Fibroblast of skin of scalp (primary cell): ENCODE measurements around the gene TMEM167A.
"Not testable (repeated sequence)": the region's sequence is repeated elsewhere in the genome, so short reads cannot be mapped to it uniquely, and the experiment has no call there.

Source experiments
- DNase-seq: peaks from one replicate; pipeline ENCODE4 v3.0.0-alpha.2; 2013

Gene TMEM167A

DNA sequence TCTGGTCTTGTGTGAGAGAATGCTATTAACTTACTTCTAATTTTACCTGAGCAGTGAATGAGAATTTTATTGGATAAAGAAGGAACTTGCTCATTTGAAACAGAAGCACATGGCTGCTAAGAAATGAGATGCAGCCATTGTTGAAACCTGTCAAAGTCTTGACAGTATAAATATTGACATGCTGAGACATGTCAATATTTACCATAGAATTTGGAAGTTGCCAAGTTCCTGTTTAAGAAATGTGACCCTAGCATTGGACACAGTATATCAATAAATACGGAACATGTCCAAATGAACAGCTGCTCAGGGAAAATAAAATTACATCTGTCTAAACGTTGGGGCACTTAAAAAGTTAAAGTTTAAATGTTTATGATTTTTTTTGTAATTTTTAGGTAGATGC is 7.9 kb upstream of the TMEM167A start:
- DNase-seq: no peak

DNA sequence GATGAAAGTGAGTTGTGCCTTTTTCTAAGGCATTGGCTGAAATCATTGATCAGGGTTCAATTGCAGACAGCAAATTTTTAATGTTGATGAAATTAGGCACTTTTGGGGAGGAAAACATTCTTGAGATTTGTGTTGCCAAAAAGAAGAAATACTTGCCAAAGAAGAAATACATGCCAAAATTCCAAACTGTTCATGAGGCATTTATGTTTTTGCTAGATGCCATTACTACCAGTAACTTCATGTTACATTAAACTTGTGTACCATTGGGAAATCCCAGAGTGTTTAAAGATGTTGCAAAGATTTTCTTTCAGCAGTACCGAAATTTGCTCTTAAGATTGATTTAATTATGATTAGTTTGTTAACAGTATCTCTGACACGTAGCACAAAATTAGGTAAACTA is 7.1 kb upstream of the TMEM167A start:
- DNase-seq: no peak

DNA sequence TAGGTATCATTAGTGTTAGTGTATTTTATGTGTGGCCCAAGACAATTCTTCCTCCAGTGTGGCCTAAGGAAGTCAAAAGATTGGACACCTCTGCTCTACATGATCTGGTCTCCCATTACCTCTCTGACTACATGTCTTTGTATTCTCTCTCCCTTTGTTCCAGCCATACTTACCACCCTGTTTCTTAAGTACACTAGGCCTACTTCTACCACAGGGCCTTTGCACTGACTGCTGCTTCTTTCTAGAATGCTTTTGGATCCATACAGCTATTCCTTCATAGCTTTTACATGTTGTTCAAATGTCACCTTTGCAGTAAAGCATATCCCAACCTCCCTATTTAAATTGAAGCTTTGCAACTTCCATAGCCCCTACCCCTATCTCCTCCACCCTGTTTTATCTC is 5.6 kb upstream of the TMEM167A start:
- DNase-seq: no peak

DNA sequence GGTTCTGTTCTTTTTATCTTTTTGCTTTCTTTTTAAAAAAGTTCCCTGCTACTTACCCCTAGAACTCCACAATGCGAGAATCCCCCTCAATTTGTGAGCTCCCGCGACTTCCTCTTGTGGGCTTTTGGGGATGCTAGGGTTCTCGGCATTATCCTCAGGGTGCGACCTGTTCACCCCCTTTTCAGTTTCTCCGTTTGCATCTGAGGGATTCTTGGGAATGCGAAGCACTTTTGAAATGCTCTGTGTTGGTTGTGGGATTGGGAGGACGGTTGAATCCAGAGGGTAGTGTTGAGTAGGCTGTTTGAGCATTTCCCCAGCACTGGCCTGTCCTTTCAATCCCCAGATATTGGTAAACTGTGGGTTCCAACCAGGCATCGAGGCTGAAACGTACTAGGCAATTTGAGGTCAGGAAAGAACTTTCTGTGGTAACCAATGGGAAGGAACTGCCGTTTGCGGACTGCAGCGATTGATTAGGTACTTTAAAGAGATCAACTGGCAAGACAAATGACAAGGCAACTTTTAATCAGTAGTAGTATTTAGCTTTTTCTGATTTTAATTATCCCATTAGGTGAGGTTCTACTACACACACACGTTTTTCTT is 568 bp upstream of the TMEM167A start:
- peak; percentile 30 for DNase-seq

DNA sequence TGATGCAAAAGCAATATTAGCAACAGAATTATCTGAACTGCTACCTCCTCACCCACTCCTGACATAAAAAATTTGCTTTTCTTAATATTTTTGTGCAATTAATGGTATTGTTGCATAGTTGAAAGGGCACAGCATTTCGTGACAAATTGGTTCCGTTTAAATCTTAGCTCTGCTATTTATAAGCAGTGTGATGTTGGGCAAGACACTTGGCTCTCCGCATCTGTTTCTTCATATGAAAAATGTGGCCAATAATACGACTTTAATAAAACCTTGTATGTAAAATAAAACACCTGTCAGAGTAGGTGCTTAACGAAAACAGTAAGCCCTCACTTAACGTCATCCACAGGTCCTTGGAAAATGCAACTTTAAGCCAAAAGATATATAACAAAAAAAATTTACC is 4.2 kb downstream of the TMEM167A start:
- DNase-seq: no peak

DNA sequence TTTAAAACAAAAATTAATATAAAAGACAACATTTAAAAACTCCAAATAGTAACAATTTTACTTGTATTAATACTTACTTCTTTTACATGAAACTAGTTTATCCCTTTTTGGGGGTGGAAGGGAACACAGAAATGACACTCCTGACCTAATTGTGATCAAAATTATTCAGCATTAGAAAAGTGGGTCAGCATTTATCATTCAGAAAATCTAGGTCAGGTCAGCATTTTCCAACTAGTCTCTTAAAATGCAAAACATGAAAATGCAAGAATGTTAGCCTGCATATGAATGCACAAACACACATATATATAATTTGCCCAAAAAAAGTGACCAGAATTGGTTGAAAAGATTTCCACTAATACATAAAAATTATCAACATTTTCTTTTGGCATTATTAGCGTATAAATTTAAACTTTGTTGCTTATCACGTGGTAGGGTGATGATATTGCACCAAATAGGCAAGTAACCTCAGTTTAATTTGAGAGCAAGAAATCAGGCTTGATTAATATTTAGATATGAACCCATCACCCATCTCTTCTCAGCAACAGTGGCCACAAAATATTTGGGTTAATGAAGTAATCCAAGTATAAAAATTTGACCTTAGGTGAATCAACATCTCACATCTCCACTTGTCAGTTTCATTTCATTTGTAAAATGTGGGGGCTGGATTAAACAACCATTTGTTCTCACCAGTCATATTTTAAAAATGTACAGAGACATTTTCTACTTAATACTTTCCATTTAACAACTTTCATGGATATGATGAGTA is 5.7 kb downstream of the TMEM167A start:
- DNase-seq: no peak

DNA sequence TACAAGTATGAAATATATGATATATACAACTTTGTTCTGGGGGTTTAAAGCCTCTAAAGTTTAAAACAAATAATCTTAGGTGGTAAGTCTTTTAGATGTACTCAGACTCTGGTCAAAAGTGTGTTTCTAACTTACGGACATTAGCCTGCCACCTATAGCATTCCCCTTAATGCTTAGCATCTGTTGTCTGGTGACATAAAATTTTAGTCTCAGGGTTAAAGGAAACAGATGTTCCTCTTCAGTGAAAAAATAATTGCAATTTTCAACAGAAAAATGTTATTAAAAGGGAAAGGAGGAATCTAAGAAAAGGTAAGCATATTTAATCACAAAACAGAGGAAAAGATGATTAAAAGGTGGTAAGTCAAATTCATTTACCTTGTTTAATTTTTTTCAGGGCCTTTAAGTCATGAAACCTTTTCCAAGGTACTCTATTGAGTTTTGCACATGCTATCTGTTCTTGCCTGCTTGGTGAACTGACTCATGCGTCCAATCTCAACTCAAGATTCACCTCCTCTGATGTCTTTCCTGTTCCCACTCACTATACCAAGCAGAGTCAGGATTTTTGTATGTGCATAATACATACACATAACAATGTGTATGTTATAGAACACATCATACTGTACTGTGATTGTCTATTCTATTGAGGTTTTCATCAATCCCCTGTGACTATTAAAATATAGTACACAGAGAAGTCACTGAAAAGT is 7.9 kb downstream of the TMEM167A start:
- DNase-seq: no peak

DNA sequence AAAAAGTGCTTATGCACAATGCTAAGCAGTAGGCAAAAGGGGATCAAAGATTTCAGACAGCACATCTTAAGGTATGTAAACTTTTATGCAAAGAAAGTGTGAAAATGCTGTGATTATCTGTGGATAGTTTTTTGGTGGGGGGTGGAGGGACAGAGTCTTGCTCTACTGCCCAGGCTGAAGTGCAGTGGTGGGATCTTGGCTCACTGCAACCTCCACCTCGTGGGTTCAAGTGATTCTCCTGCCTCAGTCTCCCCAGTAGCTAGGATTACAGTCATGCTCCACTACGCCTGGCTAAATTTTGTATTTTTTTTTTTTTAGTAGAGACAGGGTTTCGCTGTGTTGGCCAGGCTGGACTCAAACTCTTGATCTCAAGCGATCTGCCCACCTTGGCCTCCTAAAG is 9.8 kb downstream of the TMEM167A start:
- DNase-seq: not testable (repeated sequence)

DNA sequence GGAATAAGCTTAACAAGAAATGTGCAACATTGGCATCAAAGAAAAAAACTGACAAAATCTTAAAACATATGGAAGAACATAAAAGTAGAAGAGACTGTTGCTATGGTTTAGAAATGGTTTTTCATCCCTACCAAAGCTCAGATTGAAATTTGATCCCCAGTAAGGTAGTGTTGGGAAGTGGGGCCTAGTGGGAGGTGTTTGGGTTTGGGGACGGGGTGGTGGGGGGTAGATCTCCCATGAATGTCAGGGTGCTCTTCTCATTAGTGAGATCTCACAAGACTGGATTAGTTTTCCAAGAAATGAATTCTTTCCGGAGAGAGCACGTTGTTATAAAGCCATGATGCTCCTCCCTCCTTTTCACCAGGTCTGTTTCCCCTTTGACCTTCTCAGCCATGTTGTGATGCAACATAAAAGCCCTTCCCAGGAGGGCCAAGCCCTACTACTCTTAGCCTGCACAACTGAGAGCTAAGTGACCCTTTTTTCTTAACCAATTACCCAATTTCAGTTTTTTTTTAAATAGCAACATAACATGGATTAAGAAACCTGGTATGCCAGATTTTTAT is 10.6 kb downstream of the TMEM167A start:
- no peak for DNase-seq

DNA sequence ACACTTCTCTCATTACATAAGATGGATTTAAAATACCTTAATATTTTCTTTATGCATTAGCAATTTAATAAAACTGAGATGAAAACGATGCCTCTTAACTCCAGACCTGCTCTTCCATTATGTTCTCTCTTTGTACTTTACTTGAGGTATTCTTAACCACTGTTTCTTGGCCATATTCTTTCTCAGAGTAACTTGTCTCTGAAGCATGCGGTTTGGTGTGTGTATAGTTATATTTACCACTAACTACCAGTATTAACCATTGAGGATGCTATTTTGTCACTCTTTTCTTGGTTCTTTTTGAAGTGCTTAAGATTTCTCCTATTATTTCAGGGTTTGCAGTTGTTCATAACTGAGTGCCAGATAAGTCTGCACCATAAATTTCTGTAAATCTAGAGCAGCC is 17.9 kb downstream of the TMEM167A start:
- DNase-seq: no peak

DNA sequence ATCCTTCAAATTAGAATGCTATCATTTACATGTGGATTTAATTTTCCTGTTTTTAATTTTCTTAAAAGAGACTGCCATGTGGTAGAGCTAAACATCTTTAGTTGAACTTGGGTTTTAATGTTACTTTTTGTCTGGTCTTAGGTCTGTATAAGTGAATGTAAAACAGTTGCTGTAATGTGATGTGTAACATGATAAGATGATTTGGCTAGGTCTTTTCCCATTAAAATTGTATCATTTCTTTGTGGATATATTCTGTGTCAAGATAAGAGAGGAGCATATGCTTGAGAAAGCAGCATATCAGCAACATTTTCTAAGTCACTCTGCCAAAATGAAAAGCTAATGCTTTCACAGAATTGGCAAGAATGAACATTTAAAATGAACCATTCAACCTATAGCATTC is 18.5 kb downstream of the TMEM167A start:
- no peak for DNase-seq

DNA sequence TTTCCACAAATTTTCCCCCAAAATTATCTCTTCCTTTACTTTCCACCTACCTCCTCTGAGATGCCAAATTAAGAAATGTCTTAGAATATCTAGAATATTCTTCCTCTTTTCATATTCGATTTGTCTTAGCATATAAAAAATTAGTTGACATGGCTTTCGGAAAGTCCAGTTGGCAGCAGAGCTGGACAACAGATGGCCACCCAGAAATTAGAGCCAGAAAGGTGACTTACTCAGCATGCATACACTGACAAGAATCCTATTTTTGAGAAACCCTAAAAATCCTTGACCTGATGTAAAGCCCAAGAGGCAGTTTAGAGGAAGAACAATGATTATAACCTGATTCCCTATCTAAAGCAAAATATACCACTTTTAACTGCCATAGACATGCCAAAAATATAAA is 22.0 kb downstream of the TMEM167A start:
- DNase-seq: no peak

DNA sequence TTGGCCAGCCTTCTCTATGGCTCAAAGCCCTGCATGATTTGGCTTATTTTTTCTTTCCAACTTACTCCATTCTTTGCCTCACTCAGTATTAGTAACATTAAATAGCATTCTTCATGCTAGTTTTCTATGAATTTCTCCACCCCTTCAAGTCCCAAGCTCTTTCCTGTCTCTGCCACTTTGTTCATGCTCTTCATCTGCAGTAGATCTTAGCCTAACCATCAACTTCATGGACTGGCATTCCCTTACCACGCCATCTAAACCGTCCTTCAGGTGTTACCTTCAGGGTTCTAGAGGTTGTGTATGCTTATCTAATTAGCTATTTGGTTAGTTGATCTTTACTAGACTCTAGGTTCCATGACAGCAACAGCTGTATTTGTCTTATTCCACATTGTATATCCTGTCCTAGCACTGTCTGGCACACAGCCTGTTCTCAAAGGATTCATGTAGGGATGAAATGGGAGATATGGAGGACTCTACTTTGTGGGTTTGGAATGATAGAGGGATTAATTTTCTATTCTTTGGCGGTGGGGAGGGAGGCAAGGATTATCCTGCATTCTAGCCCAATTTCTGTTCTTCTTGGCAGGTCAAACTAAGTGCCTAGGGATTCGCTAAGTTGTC is 26.4 kb downstream of the TMEM167A start:
- no peak for DNase-seq

DNA sequence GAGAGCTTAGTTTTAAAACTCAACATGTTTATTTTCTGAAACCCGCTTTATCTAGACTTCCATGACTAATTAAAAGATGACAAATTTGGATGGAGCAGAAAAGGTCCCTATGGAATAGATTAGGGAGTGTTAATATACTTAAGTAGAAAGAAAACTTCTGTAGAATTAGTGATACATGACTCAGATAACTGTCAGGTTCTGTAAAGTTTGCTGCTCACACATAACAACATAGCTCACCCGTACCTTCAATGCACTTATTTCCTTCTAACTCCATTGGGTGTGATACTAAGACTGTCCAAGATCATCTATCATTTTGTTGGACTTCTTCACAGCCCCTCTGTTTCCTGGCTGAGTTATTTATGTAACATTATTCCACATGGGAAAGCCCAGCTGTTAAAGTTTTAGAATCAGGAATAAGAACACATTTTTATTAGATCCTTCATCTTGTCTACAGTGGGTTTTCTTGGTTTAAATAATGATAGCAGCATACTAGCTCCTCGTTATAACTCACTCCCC is 27.8 kb downstream of the TMEM167A start:
- DNase-seq: no peak

DNA sequence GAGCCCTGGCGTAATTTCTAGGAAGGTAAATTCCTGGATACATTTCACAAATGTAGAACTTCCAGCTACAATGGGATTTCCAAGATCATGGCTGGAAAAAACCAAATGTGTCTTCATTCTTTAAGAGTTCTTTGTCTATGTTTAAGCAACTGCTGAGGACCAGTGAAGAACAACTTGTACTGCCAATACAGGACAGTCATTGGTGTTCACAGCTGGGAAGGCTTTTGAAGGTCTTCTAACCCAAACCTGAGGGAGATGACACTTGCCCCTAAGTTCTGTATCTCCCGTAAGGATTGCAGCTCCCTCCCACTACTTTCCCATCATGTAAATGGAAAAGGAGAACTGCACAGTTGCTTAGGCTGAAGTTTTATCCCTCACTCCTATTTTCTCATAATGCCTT is 28.4 kb downstream of the TMEM167A start:
- DNase-seq: no peak

DNA sequence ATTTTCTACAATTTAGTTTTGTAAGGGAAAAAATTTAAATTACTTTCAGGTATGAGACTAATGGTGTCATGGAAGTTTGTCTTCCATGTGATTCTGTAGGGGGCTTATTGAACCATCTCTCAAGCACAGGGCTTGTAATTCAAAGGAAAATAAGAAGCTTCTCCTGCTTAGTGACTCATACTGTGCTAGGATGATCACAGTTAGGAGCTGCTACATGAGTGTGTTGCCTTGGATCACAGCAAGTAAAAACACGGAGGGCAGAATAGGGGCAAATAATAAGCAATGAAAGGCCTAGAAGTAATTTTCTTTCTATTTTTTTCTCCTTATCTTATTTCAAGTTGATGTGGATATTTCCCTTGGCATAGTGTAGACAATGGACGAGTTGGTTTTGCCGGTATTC is 28.9 kb downstream of the TMEM167A start:
- DNase-seq: no peak

DNA sequence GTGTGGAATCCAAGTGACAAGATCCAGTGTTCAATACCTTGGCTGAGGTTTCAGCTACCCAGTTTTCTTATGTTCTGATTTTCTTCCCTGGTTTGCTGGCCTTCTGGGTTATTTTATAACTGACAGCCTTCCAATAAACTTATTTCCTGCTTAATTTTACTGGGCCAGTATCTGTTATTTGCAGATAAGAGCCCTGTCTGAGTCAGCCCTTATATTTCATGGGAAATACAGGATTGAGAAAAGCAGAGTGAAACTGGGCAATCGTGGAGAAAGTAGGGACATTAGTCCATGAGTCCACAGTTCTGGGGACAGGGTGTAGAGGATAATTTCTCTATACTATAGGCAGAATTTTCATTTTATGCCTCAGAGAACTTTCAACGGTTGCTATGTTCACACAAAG is 32.3 kb downstream of the TMEM167A start:
- no peak for DNase-seq

DNA sequence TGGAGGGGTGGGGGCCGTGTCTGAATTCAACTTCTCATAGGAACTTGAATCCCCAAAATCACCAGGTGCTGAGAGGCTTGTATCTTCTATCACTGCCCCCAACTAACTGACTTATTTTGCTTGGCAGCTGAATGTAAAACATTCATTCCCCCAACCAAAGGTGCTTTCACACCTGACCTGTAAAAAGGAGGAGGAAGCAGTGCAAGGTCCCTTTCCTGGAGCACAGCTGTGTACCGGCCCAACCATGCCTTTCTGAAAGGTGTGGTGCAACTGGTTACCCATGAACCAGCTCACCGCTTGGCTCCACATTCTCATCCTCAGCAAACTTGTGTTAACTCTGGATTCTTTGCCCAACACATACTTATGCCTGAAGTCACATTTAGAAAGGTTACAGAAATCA is 34.7 kb downstream of the TMEM167A start:
- no peak for DNase-seq

DNA sequence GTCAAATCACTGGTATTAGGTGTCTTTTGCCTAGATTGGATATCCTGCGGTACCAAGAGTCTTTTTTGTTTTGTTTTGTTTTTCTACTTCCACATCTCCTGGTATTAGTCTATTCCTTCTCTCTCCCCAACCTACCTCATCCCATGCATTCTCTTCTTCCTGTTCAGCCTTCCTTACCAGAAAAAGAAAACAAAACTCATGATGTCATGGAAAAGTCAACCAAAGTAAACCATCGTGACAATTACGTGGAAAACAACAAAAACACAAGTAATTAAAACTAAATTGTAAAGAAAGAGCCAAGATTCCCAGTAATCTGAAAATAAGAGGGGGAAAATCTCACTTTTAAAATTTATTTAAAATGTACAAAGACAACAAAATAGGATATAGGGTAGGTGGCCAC is 38.3 kb downstream of the TMEM167A start:
- DNase-seq: no peak

DNA sequence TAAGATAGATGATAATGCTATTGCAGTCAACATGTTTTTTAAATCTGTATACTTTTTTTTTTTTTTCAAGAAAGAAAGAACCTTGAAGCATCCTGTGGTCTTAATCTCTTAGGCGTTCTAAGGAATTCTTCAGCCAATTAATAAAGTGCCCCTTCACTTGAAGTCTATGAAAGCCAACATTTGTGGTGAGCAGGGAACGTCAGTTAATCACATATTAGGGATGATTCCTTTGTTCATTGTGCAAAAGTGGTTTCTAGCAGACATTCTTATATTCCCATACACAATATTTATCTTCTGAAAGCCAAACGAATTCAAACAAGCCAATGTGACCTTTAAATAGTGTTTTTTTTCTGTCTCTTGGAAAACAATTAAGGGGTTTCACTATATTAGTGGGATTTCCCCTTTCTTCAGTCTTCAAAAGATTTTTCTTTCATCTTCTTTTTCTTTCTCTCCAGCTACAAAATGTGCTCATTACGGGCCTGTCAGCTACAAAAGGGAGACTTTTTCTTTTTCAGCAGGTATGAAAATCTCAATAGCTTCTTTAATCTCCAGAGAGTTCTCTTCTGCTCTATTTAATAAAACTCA is 40.1 kb downstream of the TMEM167A start:
- DNase-seq: no peak

DNA sequence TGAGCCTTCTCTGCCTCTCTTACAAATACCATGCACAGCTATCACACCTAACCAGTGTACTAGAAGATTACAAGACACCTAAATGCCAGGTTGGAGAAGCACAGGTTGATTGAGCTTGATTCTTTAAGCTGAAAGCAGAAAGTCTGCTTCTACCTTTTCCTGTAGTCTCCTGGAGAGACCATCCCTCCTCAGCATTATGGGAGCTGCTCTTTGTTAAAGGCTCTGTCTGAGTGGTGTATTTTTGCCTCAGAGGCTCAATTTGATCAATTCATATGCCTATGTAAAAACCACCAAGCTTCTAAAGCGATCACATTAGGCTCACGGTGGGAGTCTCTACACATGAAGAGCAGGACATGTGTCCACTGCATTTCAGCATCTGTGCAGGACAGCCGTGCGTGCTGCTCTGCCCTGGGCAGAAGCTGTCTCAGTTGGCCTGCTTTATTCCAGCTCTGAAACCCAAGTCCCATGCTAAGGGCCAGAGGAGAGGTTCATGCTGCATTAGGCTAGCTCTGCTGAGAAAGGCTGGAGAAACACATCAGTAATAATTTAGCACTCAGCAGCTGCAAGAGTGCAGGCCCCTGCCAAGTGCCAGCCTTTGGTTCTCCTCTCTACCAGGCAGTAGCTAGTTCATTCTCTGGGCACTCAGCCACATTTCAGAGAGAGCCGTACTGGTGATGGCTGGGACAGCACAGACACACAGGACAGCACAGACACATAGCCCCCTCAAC is 41.7 kb downstream of the TMEM167A start:
- peak; percentile 13 for DNase-seq
